Measurements from ENCODE around the gene CDH23.

DNA sequence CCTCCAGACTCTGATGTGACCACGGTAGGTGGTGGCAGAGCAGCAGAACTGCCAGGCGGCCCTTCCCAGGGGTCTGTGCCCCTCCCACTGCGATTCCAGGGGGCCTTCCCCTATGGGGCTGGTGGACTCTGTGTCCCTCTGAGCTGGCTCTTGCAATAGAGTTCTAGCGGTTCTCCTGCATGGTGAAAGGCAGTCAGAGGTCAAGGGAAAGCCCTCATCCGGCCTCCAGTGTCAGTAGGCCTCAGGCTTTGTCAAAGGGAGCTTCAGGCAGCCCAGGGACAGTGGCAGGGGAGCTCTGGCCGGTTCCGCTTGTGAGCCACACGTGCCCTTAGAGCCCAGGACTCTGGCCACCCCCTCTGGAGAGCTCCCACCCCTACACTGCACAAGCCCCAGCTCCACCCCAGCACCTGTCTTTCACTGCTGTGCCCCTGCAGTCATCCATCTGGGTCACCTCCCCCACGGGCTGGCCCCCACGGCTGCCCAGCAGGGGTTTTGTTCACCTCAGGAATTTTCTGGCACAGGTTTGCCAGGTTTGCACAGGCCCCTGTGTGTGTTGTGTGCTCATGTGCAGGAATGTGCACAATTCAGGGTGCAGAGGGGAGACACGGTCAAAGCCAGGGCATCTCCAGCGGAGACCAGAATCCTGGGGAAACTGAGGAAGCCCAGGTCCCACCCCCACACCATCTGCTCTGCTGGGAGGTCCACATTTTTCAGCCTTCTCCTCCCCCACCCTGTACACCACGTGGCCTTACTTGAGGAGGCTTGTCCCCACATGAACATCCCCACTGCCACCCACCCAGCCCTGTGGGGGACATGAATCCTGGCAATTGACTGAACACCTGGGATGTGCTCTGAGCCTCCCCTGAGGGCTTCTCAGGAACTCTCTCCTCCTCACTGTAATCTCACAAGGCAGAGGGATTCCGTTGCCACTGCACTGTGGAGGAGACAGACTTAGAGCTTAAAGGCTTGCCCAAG, 299.1 kb downstream of the CDH23 start:
- TF ChIP-seq GATA3 (IDR thresholded peaks at IDR 0.05; ENCODE audit: low read depth, low read length): no peak
- no peak for TF ChIP-seq GATA2 (IDR thresholded peaks at IDR 0.05; ENCODE audit: low read depth, low read length)

Measured in SH-SY5Y (cell line).